SK-N-SH treated with all-trans-retinoic acid at 6 μM for 48 hours (cell line): ENCODE data around the gene PTPN1.

Experiments used
- ATAC-seq: fragments of 200-7000 bp; cut with Tn5 transposase; 3 replicates; pipeline ENCODE4 v1.9.1; 2020; ENCODE audit warnings: mild to moderate bottlenecking, moderate library complexity
- ARNTL ChIP-seq: fragments of 450-650 bp; formaldehyde crosslinking; IDR thresholded peaks from 2 replicates; pipeline ENCODE4 v1.5.0; 2020; ENCODE audit warnings: low read depth, mild to moderate bottlenecking, moderate library complexity, borderline replicate concordance
- BACH2 ChIP-seq: fragments of 250-450 bp; sonication (Bioruptor Pico); IDR thresholded peaks from 2 replicates; pipeline ENCODE4 v1.9.0; 2021; ENCODE audit warnings: mild to moderate bottlenecking, borderline replicate concordance
- CSDC2 ChIP-seq: fragments of 250-450 bp; sonication (Bioruptor Pico); IDR thresholded peaks from 2 replicates; pipeline ENCODE4 v1.5.0; 2020; ENCODE audit warnings: mild to moderate bottlenecking, moderate library complexity
- GLIS3 ChIP-seq: fragments of 250-450 bp; sonication (Bioruptor Pico); IDR thresholded peaks from 2 replicates; pipeline ENCODE4 v1.5.0; 2020; ENCODE audit warnings: mild to moderate bottlenecking, moderate library complexity
- ISL1 ChIP-seq: fragments of 250-450 bp; sonication (Bioruptor Pico); IDR thresholded peaks from 2 replicates; pipeline ENCODE4 v2.1.2; 2022; ENCODE audit warnings: mild to moderate bottlenecking, moderate library complexity
- OSR1 ChIP-seq: fragments of 250-450 bp; sonication (Bioruptor Pico); IDR thresholded peaks from 2 replicates; pipeline ENCODE4 v1.8.0; 2022; ENCODE audit warnings: moderate library complexity, mild to moderate bottlenecking, inconsistent platforms
- PPARA ChIP-seq: fragments of 250-450 bp; sonication (Bioruptor Pico); IDR thresholded peaks from 2 replicates; pipeline ENCODE4 v1.5.0; 2020; ENCODE audit warnings: mild to moderate bottlenecking, borderline replicate concordance
- RARB ChIP-seq: fragments of 250-450 bp; sonication (Bioruptor Pico); IDR thresholded peaks from 2 replicates; pipeline ENCODE4 v1.8.0; 2021; ENCODE audit warnings: mild to moderate bottlenecking, moderate library complexity
- SNAI2 ChIP-seq: fragments of 250-450 bp; sonication (Bioruptor Pico); IDR thresholded peaks from 2 replicates; pipeline ENCODE4 v1.5.0; 2020; ENCODE audit warnings: mild to moderate bottlenecking, moderate library complexity
- TCF4 ChIP-seq: fragments of 250-450 bp; sonication (Bioruptor Pico); IDR thresholded peaks from 2 replicates; pipeline ENCODE4 v1.8.0; 2021; ENCODE audit warnings: mild to moderate bottlenecking, moderate library complexity, borderline replicate concordance
- ZC3H10 ChIP-seq: fragments of 250-450 bp; sonication (Bioruptor Pico); IDR thresholded peaks from 2 replicates; pipeline ENCODE4 v1.5.1; 2021; ENCODE audit warnings: mild to moderate bottlenecking, moderate library complexity
- ZFP3 ChIP-seq: fragments of 250-450 bp; sonication (Bioruptor Pico); IDR thresholded peaks from 2 replicates; pipeline ENCODE4 v1.5.0; 2020; ENCODE audit warnings: mild to moderate bottlenecking, moderate library complexity
- ZFP30 ChIP-seq: fragments of 450-650 bp; formaldehyde crosslinking; IDR thresholded peaks from 2 replicates; pipeline ENCODE4 v1.5.0; 2022; ENCODE audit warnings: mild to moderate bottlenecking, moderate library complexity
- ZNF565 ChIP-seq: fragments of 450-650 bp; formaldehyde crosslinking; conservative IDR thresholded peaks from 2 replicates; pipeline ENCODE4 v1.5.0; 2020; ENCODE audit warnings: low read depth, mild to moderate bottlenecking, moderate library complexity
- ZNF70 ChIP-seq: fragments of 450-650 bp; formaldehyde crosslinking; IDR thresholded peaks from 2 replicates; pipeline ENCODE4 v1.5.0; 2020; ENCODE audit warnings: mild to moderate bottlenecking, moderate library complexity
- ZNF8 ChIP-seq: fragments of 450-650 bp; formaldehyde crosslinking; IDR thresholded peaks from 2 replicates; pipeline ENCODE4 v1.5.0; 2020; ENCODE audit warnings: mild to moderate bottlenecking, moderate library complexity
- TF ChIP-seq, protein P1 (sequence below): fragments of 250-450 bp; sonication (Bioruptor Pico); IDR thresholded peaks from 2 replicates; pipeline ENCODE4 v1.8.0; 2020; ENCODE audit warnings: mild to moderate bottlenecking, moderate library complexity, borderline replicate concordance
- TF ChIP-seq, protein P2 (sequence below): fragments of 250-450 bp; sonication (Bioruptor Pico); IDR thresholded peaks from 2 replicates; pipeline ENCODE4 v1.5.1; 2021; ENCODE audit warnings: mild to moderate bottlenecking, moderate library complexity
- TF ChIP-seq, protein P3 (sequence below): fragments of 250-450 bp; sonication (Bioruptor Pico); IDR thresholded peaks from 2 replicates; pipeline ENCODE4 v1.8.0; 2021; ENCODE audit warnings: low read depth, mild to moderate bottlenecking, moderate library complexity, borderline replicate concordance
- TF ChIP-seq, protein P4 (sequence below): fragments of 250-450 bp; sonication (Bioruptor Pico); IDR thresholded peaks from 2 replicates; pipeline ENCODE4 v1.5.0; 2020; ENCODE audit warnings: mild to moderate bottlenecking, moderate library complexity
- TF ChIP-seq, protein P5 (sequence below): fragments of 250-450 bp; sonication (Bioruptor Pico); IDR thresholded peaks from 2 replicates; pipeline ENCODE4 v1.5.1; 2020; ENCODE audit warnings: low read depth, mild to moderate bottlenecking, moderate library complexity

Gene PTPN1

DNA sequence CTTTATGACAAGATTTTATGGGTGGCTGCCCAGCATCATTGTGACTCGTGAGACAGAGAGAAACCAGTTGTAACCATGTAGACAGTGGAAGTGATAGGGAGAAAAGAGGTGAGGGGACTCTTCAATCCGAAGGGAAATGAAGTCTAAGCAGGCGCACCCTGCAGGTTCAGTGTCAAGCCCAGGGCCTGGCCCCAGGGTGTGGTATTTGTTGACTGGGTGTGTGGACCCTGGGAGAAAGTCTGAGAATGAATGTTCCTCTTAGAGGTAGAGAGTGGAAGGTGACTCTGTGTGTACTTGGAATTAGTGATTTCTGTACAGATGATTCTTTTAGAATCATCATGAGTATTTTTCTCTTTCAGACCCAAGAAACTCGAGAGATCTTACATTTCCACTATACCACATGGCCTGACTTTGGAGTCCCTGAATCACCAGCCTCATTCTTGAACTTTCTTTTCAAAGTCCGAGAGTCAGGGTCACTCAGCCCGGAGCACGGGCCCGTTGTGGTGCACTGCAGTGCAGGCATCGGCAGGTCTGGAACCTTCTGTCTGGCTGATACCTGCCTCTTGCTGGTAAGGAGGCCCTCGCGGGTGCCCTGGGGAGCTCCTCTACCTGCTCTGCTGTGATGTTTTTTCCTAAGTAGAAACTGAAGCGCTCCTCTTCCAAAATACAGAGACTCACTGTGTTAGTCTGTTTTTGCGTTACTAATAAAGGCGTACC lies 68.0 kb downstream of the PTPN1 start:
- no peak for ATAC-seq
- TF ChIP-seq OSR1 (CRISPR knock-in tag), result no peak
- TF ChIP-seq, protein P1, sequence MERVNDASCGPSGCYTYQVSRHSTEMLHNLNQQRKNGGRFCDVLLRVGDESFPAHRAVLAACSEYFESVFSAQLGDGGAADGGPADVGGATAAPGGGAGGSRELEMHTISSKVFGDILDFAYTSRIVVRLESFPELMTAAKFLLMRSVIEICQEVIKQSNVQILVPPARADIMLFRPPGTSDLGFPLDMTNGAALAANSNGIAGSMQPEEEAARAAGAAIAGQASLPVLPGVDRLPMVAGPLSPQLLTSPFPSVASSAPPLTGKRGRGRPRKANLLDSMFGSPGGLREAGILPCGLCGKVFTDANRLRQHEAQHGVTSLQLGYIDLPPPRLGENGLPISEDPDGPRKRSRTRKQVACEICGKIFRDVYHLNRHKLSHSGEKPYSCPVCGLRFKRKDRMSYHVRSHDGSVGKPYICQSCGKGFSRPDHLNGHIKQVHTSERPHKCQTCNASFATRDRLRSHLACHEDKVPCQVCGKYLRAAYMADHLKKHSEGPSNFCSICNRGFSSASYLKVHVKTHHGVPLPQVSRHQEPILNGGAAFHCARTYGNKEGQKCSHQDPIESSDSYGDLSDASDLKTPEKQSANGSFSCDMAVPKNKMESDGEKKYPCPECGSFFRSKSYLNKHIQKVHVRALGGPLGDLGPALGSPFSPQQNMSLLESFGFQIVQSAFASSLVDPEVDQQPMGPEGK, result no peak
- no peak for TF ChIP-seq ZNF8 (CRISPR knock-in tag)

DNA sequence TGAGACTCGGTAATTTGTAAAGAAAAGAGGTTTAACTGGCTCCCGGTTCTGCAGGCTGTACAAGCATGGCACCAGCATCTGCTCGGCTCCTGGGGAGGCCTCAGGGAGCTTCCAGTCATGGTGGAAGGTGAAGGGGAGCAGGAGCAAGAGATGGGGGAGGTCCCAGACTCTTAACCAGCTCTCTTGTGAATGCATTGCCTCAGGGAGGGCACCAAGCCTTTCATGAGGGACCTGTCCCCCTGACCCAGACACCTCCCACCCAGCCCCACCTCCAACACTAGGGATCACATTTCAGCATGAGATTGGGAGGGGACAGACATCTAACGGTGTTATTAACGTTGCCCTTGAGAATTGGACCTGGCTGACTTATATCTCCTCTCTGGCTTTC lies 68.6 kb downstream of the PTPN1 start:
- no peak for ATAC-seq

DNA sequence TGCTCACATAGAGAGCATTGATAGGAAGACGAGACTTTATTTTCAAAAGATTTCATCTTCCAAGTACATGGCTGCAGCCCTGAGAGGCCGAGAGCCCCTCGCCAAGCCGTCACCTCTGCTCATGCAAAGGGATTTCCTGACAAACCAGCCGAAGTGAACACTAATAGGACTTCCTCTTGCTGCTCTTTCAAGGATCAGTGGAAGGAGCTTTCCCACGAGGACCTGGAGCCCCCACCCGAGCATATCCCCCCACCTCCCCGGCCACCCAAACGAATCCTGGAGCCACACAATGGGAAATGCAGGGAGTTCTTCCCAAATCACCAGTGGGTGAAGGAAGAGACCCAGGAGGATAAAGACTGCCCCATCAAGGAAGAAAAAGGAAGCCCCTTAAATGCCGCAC lies 69.3 kb downstream of the PTPN1 start:
- ATAC-seq, result no peak
- no peak for TF ChIP-seq CSDC2 (CRISPR knock-in tag)
- TF ChIP-seq, protein P2, sequence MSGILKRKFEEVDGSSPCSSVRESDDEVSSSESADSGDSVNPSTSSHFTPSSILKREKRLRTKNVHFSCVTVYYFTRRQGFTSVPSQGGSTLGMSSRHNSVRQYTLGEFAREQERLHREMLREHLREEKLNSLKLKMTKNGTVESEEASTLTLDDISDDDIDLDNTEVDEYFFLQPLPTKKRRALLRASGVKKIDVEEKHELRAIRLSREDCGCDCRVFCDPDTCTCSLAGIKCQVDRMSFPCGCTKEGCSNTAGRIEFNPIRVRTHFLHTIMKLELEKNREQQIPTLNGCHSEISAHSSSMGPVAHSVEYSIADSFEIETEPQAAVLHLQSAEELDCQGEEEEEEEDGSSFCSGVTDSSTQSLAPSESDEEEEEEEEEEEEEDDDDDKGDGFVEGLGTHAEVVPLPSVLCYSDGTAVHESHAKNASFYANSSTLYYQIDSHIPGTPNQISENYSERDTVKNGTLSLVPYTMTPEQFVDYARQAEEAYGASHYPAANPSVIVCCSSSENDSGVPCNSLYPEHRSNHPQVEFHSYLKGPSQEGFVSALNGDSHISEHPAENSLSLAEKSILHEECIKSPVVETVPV, result no peak
- TF ChIP-seq, protein P3, sequence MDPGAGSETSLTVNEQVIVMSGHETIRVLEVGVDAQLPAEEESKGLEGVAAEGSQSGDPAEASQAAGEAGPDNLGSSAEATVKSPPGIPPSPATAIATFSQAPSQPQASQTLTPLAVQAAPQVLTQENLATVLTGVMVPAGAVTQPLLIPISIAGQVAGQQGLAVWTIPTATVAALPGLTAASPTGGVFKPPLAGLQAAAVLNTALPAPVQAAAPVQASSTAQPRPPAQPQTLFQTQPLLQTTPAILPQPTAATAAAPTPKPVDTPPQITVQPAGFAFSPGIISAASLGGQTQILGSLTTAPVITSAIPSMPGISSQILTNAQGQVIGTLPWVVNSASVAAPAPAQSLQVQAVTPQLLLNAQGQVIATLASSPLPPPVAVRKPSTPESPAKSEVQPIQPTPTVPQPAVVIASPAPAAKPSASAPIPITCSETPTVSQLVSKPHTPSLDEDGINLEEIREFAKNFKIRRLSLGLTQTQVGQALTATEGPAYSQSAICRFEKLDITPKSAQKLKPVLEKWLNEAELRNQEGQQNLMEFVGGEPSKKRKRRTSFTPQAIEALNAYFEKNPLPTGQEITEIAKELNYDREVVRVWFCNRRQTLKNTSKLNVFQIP (CRISPR knock-in tag), result no peak
- no peak for TF ChIP-seq ISL1 (CRISPR knock-in tag)
- TF ChIP-seq PPARA (CRISPR knock-in tag), result no peak
- no peak for TF ChIP-seq TCF4 (CRISPR knock-in tag)
- no peak for TF ChIP-seq ZNF565 (CRISPR knock-in tag)
- TF ChIP-seq ZFP30 (CRISPR knock-in tag), result no peak

More for the DNA sequence above, 68.6 kb downstream of the PTPN1 start:
- TF ChIP-seq, protein P4, sequence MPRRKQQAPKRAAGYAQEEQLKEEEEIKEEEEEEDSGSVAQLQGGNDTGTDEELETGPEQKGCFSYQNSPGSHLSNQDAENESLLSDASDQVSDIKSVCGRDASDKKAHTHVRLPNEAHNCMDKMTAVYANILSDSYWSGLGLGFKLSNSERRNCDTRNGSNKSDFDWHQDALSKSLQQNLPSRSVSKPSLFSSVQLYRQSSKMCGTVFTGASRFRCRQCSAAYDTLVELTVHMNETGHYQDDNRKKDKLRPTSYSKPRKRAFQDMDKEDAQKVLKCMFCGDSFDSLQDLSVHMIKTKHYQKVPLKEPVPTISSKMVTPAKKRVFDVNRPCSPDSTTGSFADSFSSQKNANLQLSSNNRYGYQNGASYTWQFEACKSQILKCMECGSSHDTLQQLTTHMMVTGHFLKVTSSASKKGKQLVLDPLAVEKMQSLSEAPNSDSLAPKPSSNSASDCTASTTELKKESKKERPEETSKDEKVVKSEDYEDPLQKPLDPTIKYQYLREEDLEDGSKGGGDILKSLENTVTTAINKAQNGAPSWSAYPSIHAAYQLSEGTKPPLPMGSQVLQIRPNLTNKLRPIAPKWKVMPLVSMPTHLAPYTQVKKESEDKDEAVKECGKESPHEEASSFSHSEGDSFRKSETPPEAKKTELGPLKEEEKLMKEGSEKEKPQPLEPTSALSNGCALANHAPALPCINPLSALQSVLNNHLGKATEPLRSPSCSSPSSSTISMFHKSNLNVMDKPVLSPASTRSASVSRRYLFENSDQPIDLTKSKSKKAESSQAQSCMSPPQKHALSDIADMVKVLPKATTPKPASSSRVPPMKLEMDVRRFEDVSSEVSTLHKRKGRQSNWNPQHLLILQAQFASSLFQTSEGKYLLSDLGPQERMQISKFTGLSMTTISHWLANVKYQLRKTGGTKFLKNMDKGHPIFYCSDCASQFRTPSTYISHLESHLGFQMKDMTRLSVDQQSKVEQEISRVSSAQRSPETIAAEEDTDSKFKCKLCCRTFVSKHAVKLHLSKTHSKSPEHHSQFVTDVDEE (CRISPR knock-in tag), result no peak
- TF ChIP-seq, protein P5, sequence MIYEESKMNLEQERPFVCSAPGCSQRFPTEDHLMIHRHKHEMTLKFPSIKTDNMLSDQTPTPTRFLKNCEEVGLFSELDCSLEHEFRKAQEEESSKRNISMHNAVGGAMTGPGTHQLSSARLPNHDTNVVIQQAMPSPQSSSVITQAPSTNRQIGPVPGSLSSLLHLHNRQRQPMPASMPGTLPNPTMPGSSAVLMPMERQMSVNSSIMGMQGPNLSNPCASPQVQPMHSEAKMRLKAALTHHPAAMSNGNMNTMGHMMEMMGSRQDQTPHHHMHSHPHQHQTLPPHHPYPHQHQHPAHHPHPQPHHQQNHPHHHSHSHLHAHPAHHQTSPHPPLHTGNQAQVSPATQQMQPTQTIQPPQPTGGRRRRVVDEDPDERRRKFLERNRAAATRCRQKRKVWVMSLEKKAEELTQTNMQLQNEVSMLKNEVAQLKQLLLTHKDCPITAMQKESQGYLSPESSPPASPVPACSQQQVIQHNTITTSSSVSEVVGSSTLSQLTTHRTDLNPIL, result no peak
- TF ChIP-seq RARB (CRISPR knock-in tag) (no peak), ARNTL (CRISPR knock-in tag) (no peak), ZNF70 (CRISPR knock-in tag) (no peak), PPARA (CRISPR knock-in tag) (no peak), BACH2 (CRISPR knock-in tag) (no peak), ZC3H10 (CRISPR knock-in tag) (no peak), ZFP30 (CRISPR knock-in tag) (no peak), TCF4 (CRISPR knock-in tag) (no peak), GLIS3 (CRISPR knock-in tag) (no peak), ISL1 (CRISPR knock-in tag) (no peak), SNAI2 (CRISPR knock-in tag) (no peak), ZFP3 (CRISPR knock-in tag) (no peak)
- TF ChIP-seq, protein P2, result no peak
- TF ChIP-seq, protein P1, result no peak
- TF ChIP-seq, protein P3 (CRISPR knock-in tag), result no peak
